Activated CD4-positive, alpha-beta T cell treated with anti-CD3 and anti-CD28 coated beads, Interleukin-2, amount 10 ng/mL, durations not matched to agents 24 days and 14 days (primary cell): ENCODE measurements around the gene EXT2. TPM values are rescaled to one million over a fixed set of nuclear protein-coding genes. Genes with fewer than 3 reads are reported as not detected.
A peak's percentile ranks its signal among the peaks of the same experiment; 100 is the strongest.

Source experiments
- DNase-seq: peaks from one replicate; pipeline ENCODE4 v3.0.0; 2022
- H3K27ac Mint-ChIP-seq: one replicate; pipeline ENCODE4 v1.8.0; 2022; ENCODE audit warnings: mild to moderate bottlenecking, mixed read lengths
- H3K27me3 Mint-ChIP-seq: one replicate; pipeline ENCODE4 v1.8.0; 2022; ENCODE audit warnings: mixed read lengths
- H3K36me3 Mint-ChIP-seq: one replicate; pipeline ENCODE4 v1.8.0; 2022; ENCODE audit warnings: low read depth, mild to moderate bottlenecking, mixed read lengths
- H3K4me1 Mint-ChIP-seq: one replicate; pipeline ENCODE4 v1.8.0; 2021; ENCODE audit warnings: mixed read lengths
- H3K4me3 Mint-ChIP-seq: one replicate; pipeline ENCODE4 v1.8.0; 2022; ENCODE audit warnings: mild to moderate bottlenecking, moderate library complexity, mixed read lengths
- H3K9me3 Mint-ChIP-seq: one replicate; pipeline ENCODE4 v1.8.0; 2021; ENCODE audit warnings: mixed read lengths
- intact Hi-C: fragments of 100-400 bp; cut with micrococcal nuclease; formaldehyde crosslinking; loops from one replicate; pipeline ENCODE4 v1.15.1; 2023
- total RNA-seq: library from RNA; stranded (reverse); gene quantifications from 2 replicates; pipeline ENCODE4 v1.2.3, GENCODE V29; 2022

Gene EXT2
- total RNA-seq, 1 donor from 2014 or later = 35.1 TPM

GRCh38 chr11:44271286-44271685 is 175.8 kb downstream of the EXT2 start:
- Mint-ChIP-seq H3K4me1 (peaks cover 3% of the 10 kb centered on the region), H3K27ac (no peak overlapping the region), H3K4me3 (no peak overlapping the region), H3K27me3 (peaks cover 3% of the 10 kb centered on the region), H3K9me3 (no peaks in the 10 kb centered on the region), H3K36me3 (no peaks in the 10 kb centered on the region)
- no peak for DNase-seq
- intact Hi-C loops = no loop called here

GRCh38 chr11:44274404-44274803 is 178.9 kb downstream of the EXT2 start:
- H3K9me3 Mint-ChIP-seq = no peaks in the 10 kb centered on the region
- no peaks in the 10 kb centered on the region for H3K4me1 Mint-ChIP-seq
- H3K4me3 Mint-ChIP-seq = no peak overlapping the region
- H3K27ac Mint-ChIP-seq = no peak overlapping the region
- intact Hi-C loops = no loop called here
- peaks cover 3% of the 10 kb centered on the region for H3K27me3 Mint-ChIP-seq
- DNase-seq = no peak
- H3K36me3 Mint-ChIP-seq = no peaks in the 10 kb centered on the region

GRCh38 chr11:44275241-44275640 is 179.8 kb downstream of the EXT2 start:
- Mint-ChIP-seq H3K4me1 (no peaks in the 10 kb centered on the region), H3K27me3 (peaks cover 3% of the 10 kb centered on the region), H3K36me3 (no peaks in the 10 kb centered on the region), H3K9me3 (no peaks in the 10 kb centered on the region), H3K4me3 (no peak overlapping the region), H3K27ac (no peak overlapping the region)
- intact Hi-C loops = no loop called here
- no peak for DNase-seq

- H3K4me1 Mint-ChIP-seq = no peaks in the 10 kb centered on the region
- peaks cover 3% of the 10 kb centered on the region for H3K27me3 Mint-ChIP-seq
- no peaks in the 10 kb centered on the region for H3K9me3 Mint-ChIP-seq
- H3K27ac Mint-ChIP-seq = no peak overlapping the region
- no peak for DNase-seq
- no peak overlapping the region for H3K4me3 Mint-ChIP-seq
- intact Hi-C loops = no loop called here
- H3K36me3 Mint-ChIP-seq = no peaks in the 10 kb centered on the region
Observed at GRCh38 chr11:44275961-44276550, 180.6 kb downstream of the EXT2 start.

- H3K36me3 Mint-ChIP-seq = no peaks in the 10 kb centered on the region
- H3K9me3 Mint-ChIP-seq = no peaks in the 10 kb centered on the region
- peaks cover 3% of the 10 kb centered on the region for H3K27me3 Mint-ChIP-seq
- DNase-seq = no peak
- no peak overlapping the region for H3K4me3 Mint-ChIP-seq
- H3K27ac Mint-ChIP-seq = no peak overlapping the region
- intact Hi-C loops = no loop called here
- no peaks in the 10 kb centered on the region for H3K4me1 Mint-ChIP-seq
Observed at GRCh38 chr11:44277196-44278090, 182.0 kb downstream of the EXT2 start.

- Mint-ChIP-seq H3K9me3 (no peaks in the 10 kb centered on the region), H3K4me3 (no peak overlapping the region), H3K27me3 (no peaks in the 10 kb centered on the region), H3K27ac (no peak overlapping the region), H3K4me1 (no peaks in the 10 kb centered on the region), H3K36me3 (no peaks in the 10 kb centered on the region)
- intact Hi-C loops = no loop called here
- DNase-seq = no peak
Observed at GRCh38 chr11:44279483-44279882, 184.0 kb downstream of the EXT2 start.

GRCh38 chr11:44280257-44280656 is 184.8 kb downstream of the EXT2 start:
- intact Hi-C loops = no loop called here
- H3K9me3 Mint-ChIP-seq = no peaks in the 10 kb centered on the region
- no peak overlapping the region for H3K4me3 Mint-ChIP-seq
- peaks cover 2% of the 10 kb centered on the region for H3K27me3 Mint-ChIP-seq
- H3K36me3 Mint-ChIP-seq = no peaks in the 10 kb centered on the region
- H3K27ac Mint-ChIP-seq = no peak overlapping the region
- H3K4me1 Mint-ChIP-seq = no peaks in the 10 kb centered on the region
- DNase-seq = no peak

- H3K36me3 Mint-ChIP-seq = no peaks in the 10 kb centered on the region
- intact Hi-C loops = no loop called here
Observed at GRCh38 chr11:44281151-44281550, 185.7 kb downstream of the EXT2 start.

GRCh38 chr11:44282620-44283019 is 187.1 kb downstream of the EXT2 start:
- intact Hi-C loops = no loop called here
- Mint-ChIP-seq H3K27me3 (peaks cover 3% of the 10 kb centered on the region), H3K9me3 (no peaks in the 10 kb centered on the region)

More at GRCh38 chr11:44281151-44281550, 185.7 kb downstream of the EXT2 start:
- Mint-ChIP-seq H3K27me3 (peaks cover 3% of the 10 kb centered on the region), H3K27ac (no peak overlapping the region), H3K9me3 (no peaks in the 10 kb centered on the region), H3K4me1 (no peaks in the 10 kb centered on the region), H3K4me3 (no peak overlapping the region)
- DNase-seq = no peak

GRCh38 chr11:44285756-44286155 is 190.3 kb downstream of the EXT2 start:
- intact Hi-C loops = loop anchor here (1.0 to 5.0 kb wide), 3 partner anchors 175 to 253 kb away; no protein-coding TSS in a partner anchor
- H3K4me3 Mint-ChIP-seq = no peak overlapping the region
- no peaks in the 10 kb centered on the region for H3K4me1 Mint-ChIP-seq
- H3K27me3 Mint-ChIP-seq = peaks cover 4% of the 10 kb centered on the region
- H3K36me3 Mint-ChIP-seq = no peaks in the 10 kb centered on the region
- DNase-seq = no peak
- H3K27ac Mint-ChIP-seq = no peak overlapping the region
- no peaks in the 10 kb centered on the region for H3K9me3 Mint-ChIP-seq

More at GRCh38 chr11:44282620-44283019, 187.1 kb downstream of the EXT2 start:
- H3K36me3 Mint-ChIP-seq = no peaks in the 10 kb centered on the region
- no peaks in the 10 kb centered on the region for H3K4me1 Mint-ChIP-seq
- H3K27ac Mint-ChIP-seq = no peak overlapping the region
- DNase-seq = no peak
- no peak overlapping the region for H3K4me3 Mint-ChIP-seq

GRCh38 chr11:44286268-44286880 is 190.9 kb downstream of the EXT2 start:
- intact Hi-C loops = loop anchor here (1.0 to 5.0 kb wide), 3 partner anchors 176 to 252 kb away; no protein-coding TSS in a partner anchor
- H3K36me3 Mint-ChIP-seq = no peaks in the 10 kb centered on the region
- H3K4me3 Mint-ChIP-seq = no peak overlapping the region
- DNase-seq = peak; percentile 87
- no peaks in the 10 kb centered on the region for H3K9me3 Mint-ChIP-seq
- H3K27ac Mint-ChIP-seq = no peak overlapping the region
- no peaks in the 10 kb centered on the region for H3K4me1 Mint-ChIP-seq
- peaks cover 4% of the 10 kb centered on the region for H3K27me3 Mint-ChIP-seq

- H3K27me3 Mint-ChIP-seq = peaks cover 4% of the 10 kb centered on the region
- no peak for DNase-seq
- H3K4me3 Mint-ChIP-seq = no peak overlapping the region
- H3K4me1 Mint-ChIP-seq = no peaks in the 10 kb centered on the region
- H3K36me3 Mint-ChIP-seq = no peaks in the 10 kb centered on the region
- no peak overlapping the region for H3K27ac Mint-ChIP-seq
- intact Hi-C loops = loop anchor here (1.0 to 5.0 kb wide), 3 partner anchors 177 to 251 kb away; no protein-coding TSS in a partner anchor
- H3K9me3 Mint-ChIP-seq = no peaks in the 10 kb centered on the region
Observed at GRCh38 chr11:44286911-44287310, 191.4 kb downstream of the EXT2 start.

- H3K4me3 Mint-ChIP-seq = no peak overlapping the region
- no peaks in the 10 kb centered on the region for H3K9me3 Mint-ChIP-seq
- intact Hi-C loops = loop anchor here (5.0 kb wide), 1 partner anchor 234 kb away; no protein-coding TSS in a partner anchor
- no peak overlapping the region for H3K27ac Mint-ChIP-seq
- DNase-seq = no peak
- H3K4me1 Mint-ChIP-seq = no peaks in the 10 kb centered on the region
- H3K27me3 Mint-ChIP-seq = peaks cover 6% of the 10 kb centered on the region
- no peaks in the 10 kb centered on the region for H3K36me3 Mint-ChIP-seq
Observed at GRCh38 chr11:44288133-44288526, 192.7 kb downstream of the EXT2 start.

GRCh38 chr11:44290208-44290607 is 194.7 kb downstream of the EXT2 start:
- no peaks in the 10 kb centered on the region for H3K9me3 Mint-ChIP-seq
- H3K27ac Mint-ChIP-seq = no peak overlapping the region
- no peaks in the 10 kb centered on the region for H3K36me3 Mint-ChIP-seq
- H3K4me1 Mint-ChIP-seq = no peaks in the 10 kb centered on the region
- H3K27me3 Mint-ChIP-seq = peaks cover 7% of the 10 kb centered on the region
- DNase-seq = no peak
- intact Hi-C loops = no loop called here
- H3K4me3 Mint-ChIP-seq = no peak overlapping the region
